ENCODE measurements around the gene NELL2. TPM values are rescaled to one million over a fixed set of nuclear protein-coding genes. Genes with fewer than 3 reads are reported as not detected.
"Not testable (repeated sequence)": the region's sequence is repeated elsewhere in the genome, so short reads cannot be mapped to it uniquely, and the experiment has no call there.

Gene NELL2
- total RNA-seq, 4 donors from 2014 or later = 2.6 to 32.3 (median 11.9) TPM

- no peak for DNase-seq (ENCODE audit: low spot score in 2 of 2)
- TF ChIP-seq POLR2A (IDR thresholded peaks at IDR 0.05) (no peak), CTCF (IDR thresholded peaks at IDR 0.05) (no peak)
- WGBS, 2 donors = 86 to 92% methylated on average over 3 of the region's 3 CpGs
- no peak overlapping the region for H3K4me3 ChIP-seq (ENCODE audit: low read depth, poor library complexity, severe bottlenecking)
- intact Hi-C loops (cut with DNase I; ENCODE audit: low total_unique reads) = no loop called here
These were observed 186.5 kb downstream of the NELL2 start for GRCh38 chr12:44689587-44689986.

GRCh38 chr12:44686821-44687432, 189.2 kb downstream of the NELL2 start:
- intact Hi-C loops (cut with DNase I; ENCODE audit: low total_unique reads); H3K4me3 ChIP-seq (ENCODE audit: low read depth, poor library complexity, severe bottlenecking); DNase-seq (ENCODE audit: low spot score in 2 of 2): not testable (repeated sequence)
- 94 to 95% methylated on average over 22 of the region's 22 CpGs for WGBS, 2 donors

GRCh38 chr12:44677724-44678123, 198.4 kb downstream of the NELL2 start:
- no peak overlapping the region for H3K4me3 ChIP-seq (ENCODE audit: low read depth, poor library complexity, severe bottlenecking)
- no peak for DNase-seq (ENCODE audit: low spot score in 2 of 2)
- intact Hi-C loops (cut with DNase I; ENCODE audit: low total_unique reads) = no loop called here
- no peak for TF ChIP-seq CTCF (IDR thresholded peaks at IDR 0.05)
- no peak for TF ChIP-seq POLR2A (IDR thresholded peaks at IDR 0.05)

GRCh38 chr12:44674875-44675274, 201.2 kb downstream of the NELL2 start:
- WGBS, 2 donors = 6 to 17% methylated on average over 1 of the region's 1 CpG
- no peak for DNase-seq (ENCODE audit: low spot score in 2 of 2)
- intact Hi-C loops (cut with DNase I; ENCODE audit: low total_unique reads) = no loop called here
- TF ChIP-seq POLR2A (IDR thresholded peaks at IDR 0.05) = no peak
- TF ChIP-seq CTCF (IDR thresholded peaks at IDR 0.05) = no peak
- H3K4me3 ChIP-seq (ENCODE audit: low read depth, poor library complexity, severe bottlenecking) = no peak overlapping the region

GRCh38 chr12:44673811-44674210, 202.3 kb downstream of the NELL2 start:
- TF ChIP-seq POLR2A (IDR thresholded peaks at IDR 0.05) (no peak), CTCF (IDR thresholded peaks at IDR 0.05) (no peak)
- DNase-seq (ENCODE audit: low spot score in 2 of 2) = no peak
- no peak overlapping the region for H3K4me3 ChIP-seq (ENCODE audit: low read depth, poor library complexity, severe bottlenecking)
- intact Hi-C loops (cut with DNase I; ENCODE audit: low total_unique reads) = no loop called here
- WGBS, 2 donors = 70 to 74% methylated on average over 1 of the region's 1 CpG

- WGBS, 2 donors = 87 to 92% methylated on average over 5 of the region's 5 CpGs
- TF ChIP-seq CTCF (IDR thresholded peaks at IDR 0.05) (no peak), POLR2A (IDR thresholded peaks at IDR 0.05) (no peak)
- intact Hi-C loops (cut with DNase I; ENCODE audit: low total_unique reads) = no loop called here
- no peak for DNase-seq (ENCODE audit: low spot score in 2 of 2)
- no peak overlapping the region for H3K4me3 ChIP-seq (ENCODE audit: low read depth, poor library complexity, severe bottlenecking)
These were observed 204.1 kb downstream of the NELL2 start for GRCh38 chr12:44672042-44672441.

Data from lower leg skin (tissue), 4 donors.